Thoracic aorta (tissue), 2 donors: ENCODE data around the gene NCOA7. TPM values are rescaled to one million over a fixed set of nuclear protein-coding genes. Genes with fewer than 3 reads are reported as not detected.
"Not testable (repeated sequence)": the region's sequence is repeated elsewhere in the genome, so short reads cannot be mapped to it uniquely, and the experiment has no call there.

ENCODE experiments used
- ATAC-seq: fragments of 150-250 bp; one replicate; pipeline ENCODE4 v1.8.0; 2017; ENCODE audit warnings: low read depth; ENCODE audit not compliant: insufficient number of reproducible peaks, low FRiP score
- DNase-seq: peaks from one replicate; pipeline ENCODE4 v3.0.0-alpha.2; 2020; ENCODE audit warnings: low spot score
- H3K27ac ChIP-seq, 2 donors: fragments of 200-600 bp; sonication (generic); 1 replicate in 1 of 2; 2 replicates in 1 of 2; pipeline ENCODE4 v1.5.1; 2016; ENCODE audit warnings: mild to moderate bottlenecking in 2 of 2, moderate library complexity in 2 of 2
- H3K27me3 ChIP-seq: fragments of 200-600 bp; sonication (generic); replicated peaks from 2 replicates; pipeline ENCODE4 v1.6.0; 2016; ENCODE audit warnings: mild to moderate bottlenecking; ENCODE audit not compliant: insufficient read depth
- H3K36me3 ChIP-seq: fragments of 200-600 bp; sonication (generic); one replicate; pipeline ENCODE4 v1.5.1; 2016
- H3K4me1 ChIP-seq, 2 donors: fragments of 200-600 bp; sonication (generic); 1 replicate in 1 of 2; 2 replicates in 1 of 2; pipeline versions ENCODE4 v1.5.1 to v1.6.0; 2016; ENCODE audit warnings: low read depth in 2 of 2, mild to moderate bottlenecking in 1 of 2; ENCODE audit not compliant: control insufficient read depth in 1 of 2
- H3K4me3 ChIP-seq: fragments of 200-600 bp; sonication (generic); 2 replicates; pipeline ENCODE4 v1.5.1; 2016; ENCODE audit warnings: mild to moderate bottlenecking
- H3K9me3 ChIP-seq: fragments of 200-600 bp; sonication (generic); 2 replicates; pipeline ENCODE4 v1.5.1; 2016
- CTCF ChIP-seq: fragments of 200-600 bp; sonication (generic); IDR thresholded peaks from one replicate; pipeline ENCODE4 v1.5.1; 2019; ENCODE audit warnings: antibody characterized with exemption
- total RNA-seq, 2 donors: library from RNA; depleted of rRNA; stranded (reverse); fragments of >200 nt; gene quantifications; one replicate each; pipeline versions ENCODE4 v1.1.0 to v1.2.3, GENCODE V29; 2016

Gene NCOA7
- total RNA-seq, 2 donors from 2014 or later: 29.6 to 87.1 TPM

GRCh38 chr6:125797886-125798444 lies 7.2 kb downstream of the NCOA7 start:
- H3K27ac ChIP-seq: no peak overlapping the region
- no peak for TF ChIP-seq CTCF
- H3K27me3 ChIP-seq: no peaks in the 10 kb centered on the region
- no peak overlapping the region for H3K4me3 ChIP-seq
- ATAC-seq (no peak), DNase-seq (no peak)
- peaks cover 18 to 20% of the 10 kb centered on the region in 2 donors for H3K4me1 ChIP-seq
- H3K9me3 ChIP-seq: no peaks in the 10 kb centered on the region
- H3K36me3 ChIP-seq: no peaks in the 10 kb centered on the region

- no peaks in the 10 kb centered on the region for H3K9me3 ChIP-seq
- H3K4me3 ChIP-seq: no peak overlapping the region
- H3K27ac ChIP-seq: no peak overlapping the region
- H3K4me1 ChIP-seq: peaks cover 13 to 25% of the 10 kb centered on the region in 2 donors
- DNase-seq: no peak
- H3K36me3 ChIP-seq: no peaks in the 10 kb centered on the region
- H3K27me3 ChIP-seq: no peaks in the 10 kb centered on the region
- no peak for TF ChIP-seq CTCF
- no peak for ATAC-seq
Measured at GRCh38 chr6:125798734-125799508, 8.2 kb downstream of the NCOA7 start.

GRCh38 chr6:125802383-125802782 lies 11.6 kb downstream of the NCOA7 start:
- H3K4me1 ChIP-seq: peaks cover 10 to 15% of the 10 kb centered on the region in 2 donors
- H3K9me3 ChIP-seq: no peaks in the 10 kb centered on the region
- H3K27ac ChIP-seq: no peak overlapping the region

GRCh38 chr6:125802943-125803377 lies 12.2 kb downstream of the NCOA7 start:
- Histone ChIP-seq H3K27me3 (no peaks in the 10 kb centered on the region), H3K9me3 (no peaks in the 10 kb centered on the region), H3K4me1 (peaks cover 10 to 14% of the 10 kb centered on the region in 2 donors), H3K36me3 (no peaks in the 10 kb centered on the region), H3K27ac (peak overlapping the region; percentile 10 to 53), H3K4me3 (no peak overlapping the region)
- ATAC-seq (no peak), DNase-seq (no peak)
- no peak for TF ChIP-seq CTCF

More at GRCh38 chr6:125802383-125802782, 11.6 kb downstream of the NCOA7 start:
- H3K4me3 ChIP-seq: no peak overlapping the region
- no peaks in the 10 kb centered on the region for H3K27me3 ChIP-seq
- H3K36me3 ChIP-seq: no peaks in the 10 kb centered on the region
- ATAC-seq (no peak), DNase-seq (no peak)
- TF ChIP-seq CTCF: no peak

GRCh38 chr6:125804264-125804663 lies 13.5 kb downstream of the NCOA7 start:
- ATAC-seq (no peak), DNase-seq (no peak)
- H3K27ac ChIP-seq: no peak overlapping the region
- no peak overlapping the region for H3K4me3 ChIP-seq
- no peaks in the 10 kb centered on the region for H3K9me3 ChIP-seq
- no peak for TF ChIP-seq CTCF
- H3K4me1 ChIP-seq: peaks cover 10 to 11% of the 10 kb centered on the region in 2 donors
- no peaks in the 10 kb centered on the region for H3K36me3 ChIP-seq
- no peaks in the 10 kb centered on the region for H3K27me3 ChIP-seq

- not testable (repeated sequence) for H3K36me3 ChIP-seq, H3K27ac ChIP-seq, DNase-seq, H3K27me3 ChIP-seq, ATAC-seq, H3K4me3 ChIP-seq, H3K9me3 ChIP-seq
- H3K4me1 ChIP-seq: peaks cover 10 to 11% of the 10 kb centered on the region in 2 donors
Measured at GRCh38 chr6:125804866-125805425, 14.2 kb downstream of the NCOA7 start.
